A549 treated with Mapracorat at 1 μM for 4 hours (cell line): Measurements from ENCODE around the gene DEFB127. TPM values are rescaled to one million over a fixed set of nuclear protein-coding genes. Genes with fewer than 3 reads are reported as not detected.

Source experiments
- total RNA-seq: library from RNA; stranded (reverse); fragments of 200-300 nt; extraction: Qiagen RNA extraction; gene quantifications from 5 replicates; pipeline ENCODE4 v1.2.3, GENCODE V29; 2022

The DEFB127 gene
- total RNA-seq = not detected in 5 replicates

DNA sequence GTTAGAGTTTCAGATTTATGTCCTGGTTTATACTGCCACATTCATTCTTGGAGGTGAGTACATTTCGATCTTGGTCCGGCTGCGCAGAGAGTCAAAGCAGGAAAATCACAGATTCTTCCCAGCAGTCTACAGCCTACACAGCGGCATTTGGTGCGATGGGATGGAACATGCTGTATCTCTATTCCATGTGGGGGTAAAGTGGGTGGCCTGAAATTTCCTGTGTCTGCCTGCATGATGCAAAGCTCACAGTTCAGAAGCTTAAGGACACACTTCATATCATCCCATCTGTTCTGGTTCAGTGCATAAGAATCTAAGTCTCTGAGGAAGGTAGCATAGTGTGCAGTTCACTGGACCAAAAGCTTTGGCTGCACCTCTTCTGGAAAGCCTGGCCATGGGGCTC is at the start of gene DEFB127:
TSS of gene DEFB127 (plus strand) at position 301 of the 400 bp plus-strand sequence. CDS start at position 392, 91 bp downstream.

DNA sequence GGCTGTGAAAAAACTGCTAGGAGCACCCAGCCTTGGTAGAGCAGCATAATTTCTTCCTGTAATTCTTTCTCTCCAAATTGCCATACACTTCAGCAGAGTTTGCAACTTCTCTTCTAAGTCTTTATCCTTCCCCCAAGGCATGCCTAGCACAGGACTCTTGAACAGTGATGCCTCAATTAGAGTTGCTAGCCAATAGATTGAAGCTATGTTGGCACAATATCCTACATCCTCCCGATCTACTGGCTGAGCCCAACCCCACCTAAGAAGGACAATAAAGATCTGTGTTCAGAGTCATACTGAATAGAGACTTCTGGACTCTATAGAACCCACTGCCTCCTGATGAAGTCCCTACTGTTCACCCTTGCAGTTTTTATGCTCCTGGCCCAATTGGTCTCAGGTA is 15.0 kb upstream of the DEFB127 start, which contains the start of gene DEFB126:
TSS of gene DEFB126 (plus strand) at position 301 of the 400 bp plus-strand sequence. CDS start at position 340, 39 bp downstream.

GRCh38 chr20:189611-190010 is 32.4 kb downstream of the DEFB127 start, which contains the start of gene DEFB128:
Gene DEFB128, minus strand, starts transcription at chr20:189711. Its CDS starts 88 bp downstream, at chr20:189623.

Other genes with a start within 250 kb of the DEFB127 start
- gene DEFB125, start 69.8 kb upstream of the DEFB127 start, total RNA-seq = not detected in 5 replicates
- gene DEFB126, start 14.9 kb upstream of the DEFB127 start, total RNA-seq = not detected in 5 replicates
- not detected in 5 replicates for gene DEFB128, start 32.3 kb downstream of the DEFB127 start, total RNA-seq
- gene DEFB129, start 69.8 kb downstream of the DEFB127 start, total RNA-seq = not detected in 5 replicates
- gene DEFB132, start 100.3 kb downstream of the DEFB127 start, total RNA-seq = not detected in 5 replicates
- 11.0 to 12.2 TPM (median 11.9 TPM) in 5 replicates for gene C20orf96, start 133.3 kb downstream of the DEFB127 start, total RNA-seq
- 17.8 to 24.3 TPM (median 21.6 TPM) in 5 replicates for gene ZCCHC3, start 140.1 kb downstream of the DEFB127 start, total RNA-seq
- gene SOX12, start 168.1 kb downstream of the DEFB127 start, total RNA-seq = 18.3 to 27.5 TPM (median 26.0 TPM) in 5 replicates
- 57.7 to 65.0 TPM (median 62.1 TPM) in 5 replicates for gene NRSN2, start 189.7 kb downstream of the DEFB127 start, total RNA-seq
- 44.1 to 55.8 TPM (median 53.8 TPM) in 5 replicates for gene TRIB3, start 223.3 kb downstream of the DEFB127 start, total RNA-seq